ENCODE results near the gene AP2B1.

GRCh38 chr17:35728551-35728950 is 141.4 kb downstream of the AP2B1 start:
- TF ChIP-seq CTCF (IDR thresholded peaks at IDR 0.05 in 8 of 11, conservative IDR thresholded peaks at IDR 0.05 in 3 of 11) (no peak), POLR2A (IDR thresholded peaks at IDR 0.05) (no peak), POLR2AphosphoS5 (IDR thresholded peaks at IDR 0.05) (no peak)

Measured in spleen (tissue), 7 donors.